ENCODE measurements around the gene KRTAP21-1.

The KRTAP21-1 gene

GRCh38 chr21:30747159-30747558, 8.1 kb downstream of the KRTAP21-1 start, which contains the start of gene KRTAP21-2:
Gene KRTAP21-2 (minus strand): TSS chr21:30747259. CDS start chr21:30747202, 57 bp downstream.
- no peak within 1 kb of the TSS for H3K4me3 ChIP-seq (ENCODE audit: low read depth, low read length)
- TF ChIP-seq, protein P1, sequence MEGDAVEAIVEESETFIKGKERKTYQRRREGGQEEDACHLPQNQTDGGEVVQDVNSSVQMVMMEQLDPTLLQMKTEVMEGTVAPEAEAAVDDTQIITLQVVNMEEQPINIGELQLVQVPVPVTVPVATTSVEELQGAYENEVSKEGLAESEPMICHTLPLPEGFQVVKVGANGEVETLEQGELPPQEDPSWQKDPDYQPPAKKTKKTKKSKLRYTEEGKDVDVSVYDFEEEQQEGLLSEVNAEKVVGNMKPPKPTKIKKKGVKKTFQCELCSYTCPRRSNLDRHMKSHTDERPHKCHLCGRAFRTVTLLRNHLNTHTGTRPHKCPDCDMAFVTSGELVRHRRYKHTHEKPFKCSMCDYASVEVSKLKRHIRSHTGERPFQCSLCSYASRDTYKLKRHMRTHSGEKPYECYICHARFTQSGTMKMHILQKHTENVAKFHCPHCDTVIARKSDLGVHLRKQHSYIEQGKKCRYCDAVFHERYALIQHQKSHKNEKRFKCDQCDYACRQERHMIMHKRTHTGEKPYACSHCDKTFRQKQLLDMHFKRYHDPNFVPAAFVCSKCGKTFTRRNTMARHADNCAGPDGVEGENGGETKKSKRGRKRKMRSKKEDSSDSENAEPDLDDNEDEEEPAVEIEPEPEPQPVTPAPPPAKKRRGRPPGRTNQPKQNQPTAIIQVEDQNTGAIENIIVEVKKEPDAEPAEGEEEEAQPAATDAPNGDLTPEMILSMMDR (IDR thresholded peaks at IDR 0.05; ENCODE audit: insufficient read depth, low read depth, low read length, missing control alignments): no peak
- DNase-seq (ENCODE audit: low read depth): no peak

DNA sequence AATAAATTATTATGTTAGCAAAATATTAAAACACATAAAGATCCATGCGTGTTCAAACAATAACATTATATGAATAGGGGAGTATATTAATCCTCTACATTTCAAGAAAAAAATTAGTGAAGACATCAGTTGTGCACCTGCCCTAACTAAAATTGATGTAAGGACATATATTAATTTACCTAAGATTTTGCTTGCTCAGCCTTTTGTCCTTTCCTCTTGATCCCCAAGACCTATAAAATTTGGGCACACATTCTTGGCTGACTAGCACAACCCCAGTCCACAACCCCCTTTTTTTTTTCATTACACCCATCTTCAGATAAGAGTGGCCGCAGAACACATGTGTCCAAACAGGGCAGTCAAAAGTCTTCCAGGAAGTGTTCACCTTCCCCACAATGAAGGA, 14.8 kb downstream of the KRTAP21-1 start:
- no peak overlapping the region for H3K4me3 ChIP-seq (ENCODE audit: low read depth, low read length)
- DNase-seq (ENCODE audit: low read depth): no peak
- TF ChIP-seq, protein P1 (IDR thresholded peaks at IDR 0.05; ENCODE audit: insufficient read depth, low read depth, low read length, missing control alignments): no peak

DNA sequence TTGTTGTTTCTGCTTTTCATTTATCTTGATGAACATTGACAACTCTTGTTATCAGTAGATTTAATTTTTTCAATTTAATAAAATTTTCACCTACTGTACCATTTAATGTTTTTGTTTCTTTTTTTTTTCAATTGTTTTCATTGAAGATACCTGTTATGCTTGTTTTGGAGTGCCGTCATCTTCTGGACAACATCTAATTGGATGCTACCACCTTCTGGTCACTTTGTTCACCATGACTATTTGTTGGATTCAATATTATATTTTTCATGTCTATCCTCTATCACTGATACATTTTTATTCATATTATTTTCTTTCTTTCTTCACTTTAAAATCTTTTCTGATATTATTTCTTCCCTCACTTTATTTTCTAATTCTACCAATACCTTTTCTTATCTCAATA, 22.2 kb downstream of the KRTAP21-1 start:
- DNase-seq (ENCODE audit: low read depth): no peak
- no peak overlapping the region for H3K4me3 ChIP-seq (ENCODE audit: low read depth, low read length)
- TF ChIP-seq, protein P1 (IDR thresholded peaks at IDR 0.05; ENCODE audit: insufficient read depth, low read depth, low read length, missing control alignments): no peak

- no peak for DNase-seq (ENCODE audit: low read depth)
- TF ChIP-seq, protein P1 (IDR thresholded peaks at IDR 0.05; ENCODE audit: insufficient read depth, low read depth, low read length, missing control alignments): no peak
- no peak overlapping the region for H3K4me3 ChIP-seq (ENCODE audit: low read depth, low read length)
Observed at GRCh38 chr21:30726726-30727125, 28.5 kb downstream of the KRTAP21-1 start.

- DNase-seq (ENCODE audit: low read depth): no peak
- TF ChIP-seq, protein P1 (IDR thresholded peaks at IDR 0.05; ENCODE audit: insufficient read depth, low read depth, low read length, missing control alignments): no peak
- H3K4me3 ChIP-seq (ENCODE audit: low read depth, low read length): no peak overlapping the region
Observed at GRCh38 chr21:30719401-30719800, 35.8 kb downstream of the KRTAP21-1 start.

DNA sequence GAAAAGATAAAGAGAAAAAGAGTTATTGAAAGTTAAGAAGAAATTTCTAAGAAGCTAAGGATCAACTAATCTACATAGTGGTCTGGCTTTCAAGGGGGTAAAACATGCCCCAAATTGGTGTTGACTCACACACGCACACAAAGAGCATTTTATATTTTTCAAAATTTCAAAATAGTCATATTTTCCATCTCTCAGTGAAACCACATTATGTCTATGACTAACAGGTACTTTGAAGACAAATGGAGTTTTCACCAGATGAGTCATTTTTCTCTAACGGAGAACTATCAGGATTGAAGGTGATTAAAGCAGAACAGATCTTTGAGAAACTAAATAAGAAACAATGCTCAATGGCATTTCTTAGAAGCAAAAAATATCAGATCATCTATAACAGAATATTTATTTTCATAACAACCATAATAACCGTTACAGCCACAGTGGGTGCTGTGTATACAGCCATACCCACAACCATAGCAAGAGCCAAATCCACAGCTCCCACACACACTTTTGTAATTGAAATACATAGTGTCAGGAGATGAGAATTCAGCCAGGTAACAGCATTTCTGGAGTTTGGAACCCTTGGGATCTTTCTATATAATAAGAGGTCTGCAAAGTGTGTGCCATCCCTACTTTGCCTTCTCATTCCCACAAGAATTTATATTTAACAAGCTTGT, 36.9 kb downstream of the KRTAP21-1 start, which contains the start of gene KRTAP21-3:
Gene KRTAP21-3, minus strand, starts transcription at position 539 of the 671 bp plus-strand sequence. Its CDS starts 18 bp downstream, at position 521.
- TF ChIP-seq, protein P1 (IDR thresholded peaks at IDR 0.05; ENCODE audit: insufficient read depth, low read depth, low read length, missing control alignments): no peak
- peak; percentile 3 for DNase-seq (ENCODE audit: low read depth)
- no peak within 1 kb of the TSS for H3K4me3 ChIP-seq (ENCODE audit: low read depth, low read length)

DNA sequence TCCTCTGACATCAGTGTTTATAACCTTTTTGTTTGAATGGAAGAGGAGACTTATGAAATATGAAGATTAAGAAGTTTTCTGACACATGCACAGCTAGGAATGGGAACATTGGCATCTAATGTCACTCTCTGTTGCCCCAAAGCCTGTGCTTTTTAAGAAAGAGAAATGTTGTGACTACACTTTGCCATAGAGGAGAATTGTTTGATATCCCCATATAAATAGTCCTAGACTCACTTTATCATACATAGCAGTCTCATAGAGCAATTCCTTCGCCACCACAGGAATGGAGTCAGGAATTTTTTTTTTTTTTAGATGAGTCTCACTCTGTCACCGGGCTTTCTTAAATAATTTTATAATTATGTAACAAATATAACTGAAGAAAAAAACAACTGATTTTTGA, 38.1 kb downstream of the KRTAP21-1 start:
- TF ChIP-seq, protein P1 (IDR thresholded peaks at IDR 0.05; ENCODE audit: insufficient read depth, low read depth, low read length, missing control alignments): no peak
- H3K4me3 ChIP-seq (ENCODE audit: low read depth, low read length): no peak overlapping the region
- DNase-seq (ENCODE audit: low read depth): no peak

All from GM12865 (cell line).